Amniotic stem cell (primary cell): ENCODE results near the gene PRIM2.
"Not testable (repeated sequence)": the region's sequence is repeated elsewhere in the genome, so short reads cannot be mapped to it uniquely, and the experiment has no call there.

ENCODE experiments used
- DNase-seq: peaks from one replicate; lab custom pipeline; 2025; lab: John Stamatoyannopoulos, UW

The PRIM2 gene

GRCh38 chr6:57445790-57446468, 128.5 kb downstream of the PRIM2 start:
- DNase-seq = not testable (repeated sequence)

GRCh38 chr6:57449496-57450066, 132.2 kb downstream of the PRIM2 start:
- not testable (repeated sequence) for DNase-seq

- not testable (repeated sequence) for DNase-seq
These were observed 142.4 kb downstream of the PRIM2 start for GRCh38 chr6:57459781-57460180.

- DNase-seq = not testable (repeated sequence)
These were observed 143.6 kb downstream of the PRIM2 start for GRCh38 chr6:57461022-57461421.

- DNase-seq = not testable (repeated sequence)
These were observed 146.4 kb downstream of the PRIM2 start for GRCh38 chr6:57463809-57464208.

- not testable (repeated sequence) for DNase-seq
These were observed 148.5 kb downstream of the PRIM2 start for GRCh38 chr6:57465968-57466367.

- no peak for DNase-seq
These were observed 151.6 kb downstream of the PRIM2 start for GRCh38 chr6:57469072-57469471.

GRCh38 chr6:57470148-57470547, 152.7 kb downstream of the PRIM2 start:
- DNase-seq = not testable (repeated sequence)

GRCh38 chr6:57471314-57471864, 154.0 kb downstream of the PRIM2 start:
- DNase-seq = not testable (repeated sequence)

- DNase-seq = peak; percentile 47
These were observed 155.5 kb downstream of the PRIM2 start for GRCh38 chr6:57472861-57473362.

GRCh38 chr6:57474862-57475475, 157.5 kb downstream of the PRIM2 start:
- not testable (repeated sequence) for DNase-seq

GRCh38 chr6:57475656-57476055, 158.2 kb downstream of the PRIM2 start:
- not testable (repeated sequence) for DNase-seq

GRCh38 chr6:57480194-57480593, 162.8 kb downstream of the PRIM2 start:
- not testable (repeated sequence) for DNase-seq

- not testable (repeated sequence) for DNase-seq
These were observed 163.7 kb downstream of the PRIM2 start for GRCh38 chr6:57481121-57481520.

- DNase-seq = not testable (repeated sequence)
These were observed 165.0 kb downstream of the PRIM2 start for GRCh38 chr6:57482471-57482870.

- not testable (repeated sequence) for DNase-seq
These were observed 169.2 kb downstream of the PRIM2 start for GRCh38 chr6:57486494-57487081.

- DNase-seq = not testable (repeated sequence)
These were observed 171.1 kb downstream of the PRIM2 start for GRCh38 chr6:57488551-57488950.

GRCh38 chr6:57489887-57490286, 172.5 kb downstream of the PRIM2 start:
- not testable (repeated sequence) for DNase-seq

GRCh38 chr6:57491795-57492194, 174.4 kb downstream of the PRIM2 start:
- DNase-seq = not testable (repeated sequence)

GRCh38 chr6:57496251-57496650, 178.8 kb downstream of the PRIM2 start:
- DNase-seq = not testable (repeated sequence)

- DNase-seq = not testable (repeated sequence)
These were observed 183.1 kb downstream of the PRIM2 start for GRCh38 chr6:57500368-57501021.

GRCh38 chr6:57502387-57502786, 185.0 kb downstream of the PRIM2 start:
- DNase-seq = not testable (repeated sequence)
